IPS-18c (cell line): ENCODE measurements around the gene TPM4.
A peak's percentile ranks its signal among the peaks of the same experiment; 100 is the strongest.

Source experiments
- H3K4me3 ChIP-seq: 2 replicates; pipeline ENCODE4 v1.7.0; 2013; ENCODE audit warnings: low read depth, mild to moderate bottlenecking, low read length, moderate library complexity; ENCODE audit not compliant: insufficient read depth
- H3K9me3 ChIP-seq: one replicate; pipeline ENCODE4 v1.6.1; 2013; ENCODE audit warnings: mild to moderate bottlenecking, low read length, moderate library complexity; ENCODE audit not compliant: control insufficient read depth, insufficient read depth

The TPM4 gene

DNA sequence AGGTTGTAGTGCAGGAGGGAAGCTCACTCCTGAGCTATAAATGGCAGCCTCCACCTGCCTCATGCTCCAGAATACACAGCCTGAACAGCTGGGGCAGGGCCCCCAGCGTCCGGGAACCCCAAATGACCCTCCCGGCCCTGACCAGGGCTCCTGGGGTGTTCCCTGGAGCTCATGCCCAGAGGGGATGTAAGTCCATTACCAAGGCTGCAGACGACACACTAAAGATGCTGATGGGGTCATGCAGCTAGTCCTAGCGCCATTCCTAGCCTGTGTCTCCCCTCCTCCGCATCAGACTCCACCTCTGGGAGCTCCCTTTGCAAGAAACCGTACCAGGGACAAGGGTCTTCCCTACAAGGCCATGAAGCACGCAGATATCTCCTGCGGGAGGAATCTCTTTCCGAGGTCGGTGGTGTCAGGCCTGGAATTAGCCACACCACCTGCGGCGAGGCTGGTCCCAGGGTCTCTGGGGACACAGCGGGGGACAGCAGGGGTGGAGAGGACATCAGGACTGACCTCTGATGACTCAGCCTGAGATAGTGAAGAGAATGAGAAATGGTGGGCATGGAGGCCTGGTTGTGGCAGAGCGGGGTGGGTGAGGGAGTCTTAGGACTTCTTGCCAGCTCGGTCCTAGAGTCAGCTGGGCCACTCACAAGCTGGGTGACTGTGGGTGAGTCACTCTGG is 11.9 kb upstream of the TPM4 start:
- H3K9me3 ChIP-seq, result peaks cover 2% of the 10 kb centered on the region
- no peak overlapping the region for H3K4me3 ChIP-seq

GRCh38 chr19:16066611-16067104 is 9.6 kb upstream of the TPM4 start:
- no peak overlapping the region for H3K4me3 ChIP-seq
- peaks cover 2% of the 10 kb centered on the region for H3K9me3 ChIP-seq

GRCh38 chr19:16067205-16067938 is 8.9 kb upstream of the TPM4 start:
- Histone ChIP-seq H3K4me3 (no peak overlapping the region), H3K9me3 (peaks cover 2% of the 10 kb centered on the region)

- no peak overlapping the region for H3K4me3 ChIP-seq
- peaks cover 2% of the 10 kb centered on the region for H3K9me3 ChIP-seq
Measured at GRCh38 chr19:16068696-16069259, 7.5 kb upstream of the TPM4 start.

DNA sequence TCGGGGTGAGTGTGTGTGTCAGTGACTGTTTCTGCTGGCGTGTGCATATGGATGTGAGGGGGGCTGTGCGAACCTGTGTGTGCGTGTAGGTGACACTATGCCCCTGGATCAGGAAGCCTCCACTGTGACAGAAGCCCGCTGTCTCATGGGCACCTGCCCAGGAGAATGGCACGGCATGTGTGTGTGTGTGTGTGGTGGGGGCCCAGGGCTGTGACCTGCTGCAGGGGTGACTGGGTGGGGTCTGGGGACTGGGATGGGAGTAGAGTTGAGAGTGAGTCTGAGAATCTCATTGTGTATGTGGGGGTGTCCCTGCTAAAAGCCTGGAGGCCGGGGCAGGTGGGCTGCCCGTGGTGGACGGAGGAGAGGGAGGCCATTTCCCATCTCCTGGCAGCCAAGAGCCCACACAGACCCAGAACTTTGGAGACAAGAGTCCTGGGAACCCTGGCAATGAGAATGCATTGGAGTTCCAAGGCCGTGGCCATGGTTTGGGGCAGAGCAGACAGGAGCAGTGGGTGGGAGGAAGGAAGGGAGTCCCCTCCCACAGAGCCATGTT is 6.4 kb upstream of the TPM4 start:
- Histone ChIP-seq H3K4me3 (no peak overlapping the region), H3K9me3 (peaks cover 2% of the 10 kb centered on the region)

DNA sequence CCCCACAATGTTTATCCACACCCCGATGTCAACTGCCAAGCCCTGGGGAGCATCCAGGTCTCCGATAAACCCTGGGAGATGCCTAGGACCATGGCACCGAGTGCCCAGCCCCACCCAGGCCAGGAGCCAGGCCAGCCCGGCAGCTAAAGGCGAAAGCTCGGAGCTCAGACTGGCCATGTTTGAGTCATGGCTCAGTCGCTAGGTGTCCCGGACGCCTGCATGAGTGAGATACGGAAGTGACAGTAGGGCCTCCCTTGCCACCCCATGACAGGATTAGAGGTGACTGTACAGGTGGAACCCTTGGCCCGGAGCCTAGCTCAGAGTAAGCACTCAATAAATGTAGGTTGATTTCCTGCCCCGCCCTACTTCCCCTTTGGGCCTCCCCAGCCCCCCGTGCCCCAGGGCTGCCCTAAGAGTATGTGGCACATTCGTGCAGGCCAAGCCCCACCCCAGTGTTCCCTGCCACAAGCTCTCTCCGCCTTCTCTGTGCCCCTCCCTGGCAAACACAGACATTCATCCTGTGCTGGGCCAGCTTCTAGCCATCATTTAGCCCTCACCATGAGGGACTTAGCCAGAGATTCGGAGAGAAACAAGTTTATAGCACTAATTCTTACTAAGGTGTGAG is 5.8 kb upstream of the TPM4 start:
- H3K9me3 ChIP-seq, result peaks cover 2% of the 10 kb centered on the region
- H3K4me3 ChIP-seq, result no peak overlapping the region

- peaks cover 2% of the 10 kb centered on the region for H3K9me3 ChIP-seq
- no peak overlapping the region for H3K4me3 ChIP-seq
Measured at GRCh38 chr19:16071072-16071691, 5.1 kb upstream of the TPM4 start.

GRCh38 chr19:16073481-16073880 is 2.8 kb upstream of the TPM4 start:
- Histone ChIP-seq H3K4me3 (no peak overlapping the region), H3K9me3 (peaks cover 4% of the 10 kb centered on the region)

DNA sequence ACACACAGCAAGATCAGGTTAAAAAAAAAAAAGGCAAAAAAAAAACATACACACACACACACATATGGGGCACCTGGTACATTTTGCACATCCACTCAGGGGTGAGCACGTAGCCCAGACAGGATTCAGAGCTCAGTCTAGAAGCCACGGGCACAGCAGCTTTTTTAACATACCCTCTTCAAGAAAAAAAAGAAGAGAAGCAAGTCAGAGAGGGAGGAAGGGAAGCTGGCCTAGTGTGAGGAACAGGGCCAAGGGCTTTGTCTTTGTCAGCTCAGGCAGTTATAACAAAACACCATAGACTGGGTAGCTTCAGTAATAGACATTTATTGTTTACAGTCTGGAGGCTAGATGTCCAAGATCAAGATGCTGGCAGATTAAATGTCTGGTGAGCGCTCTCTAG is 2.3 kb upstream of the TPM4 start:
- H3K9me3 ChIP-seq, result peaks cover 2% of the 10 kb centered on the region
- H3K4me3 ChIP-seq, result no peak overlapping the region

GRCh38 chr19:16074488-16075365 is 1.6 kb upstream of the TPM4 start:
- Histone ChIP-seq H3K9me3 (peaks cover 2% of the 10 kb centered on the region), H3K4me3 (no peak overlapping the region)

DNA sequence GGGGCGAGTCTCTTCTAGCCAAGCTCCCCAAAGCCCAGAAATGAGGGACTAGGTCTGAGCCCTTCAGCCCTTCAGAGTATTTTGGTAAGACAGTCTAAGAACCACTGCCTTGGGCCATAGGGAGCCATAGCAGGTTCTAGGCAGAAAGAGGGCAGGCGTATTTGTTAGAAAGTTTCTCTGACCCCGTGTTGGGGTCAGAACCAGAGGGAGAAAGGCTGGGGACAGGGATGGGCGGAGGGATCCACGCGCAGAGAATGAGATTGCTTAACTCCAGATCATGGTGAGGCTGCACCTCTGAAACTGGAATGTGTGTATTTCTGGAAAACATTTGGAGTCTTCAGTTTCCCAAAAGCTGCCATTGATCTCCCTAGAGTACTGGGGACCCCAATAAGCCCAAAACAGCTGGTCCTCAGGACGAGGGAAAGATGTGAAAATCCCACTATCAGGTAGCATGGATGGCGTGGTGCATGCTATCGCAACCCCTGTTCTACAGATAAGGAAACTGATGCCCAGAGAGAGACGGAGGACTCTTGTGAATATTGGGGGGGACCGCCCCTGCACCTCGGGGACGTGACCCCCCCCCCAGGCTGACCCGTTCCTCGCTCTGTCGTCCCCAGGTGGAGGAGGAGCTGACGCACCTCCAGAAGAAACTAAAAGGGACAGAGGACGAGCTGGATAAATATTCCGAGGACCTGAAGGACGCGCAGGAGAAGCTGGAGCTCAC is 703 bp upstream of the TPM4 start:
- Histone ChIP-seq H3K4me3 (peak overlapping the region; percentile 89), H3K9me3 (peaks cover 2% of the 10 kb centered on the region)

GRCh38 chr19:16076958-16077611 is 790 bp downstream of the TPM4 start:
- H3K9me3 ChIP-seq, result peaks cover 2% of the 10 kb centered on the region
- peak overlapping the region; percentile 89 for H3K4me3 ChIP-seq

DNA sequence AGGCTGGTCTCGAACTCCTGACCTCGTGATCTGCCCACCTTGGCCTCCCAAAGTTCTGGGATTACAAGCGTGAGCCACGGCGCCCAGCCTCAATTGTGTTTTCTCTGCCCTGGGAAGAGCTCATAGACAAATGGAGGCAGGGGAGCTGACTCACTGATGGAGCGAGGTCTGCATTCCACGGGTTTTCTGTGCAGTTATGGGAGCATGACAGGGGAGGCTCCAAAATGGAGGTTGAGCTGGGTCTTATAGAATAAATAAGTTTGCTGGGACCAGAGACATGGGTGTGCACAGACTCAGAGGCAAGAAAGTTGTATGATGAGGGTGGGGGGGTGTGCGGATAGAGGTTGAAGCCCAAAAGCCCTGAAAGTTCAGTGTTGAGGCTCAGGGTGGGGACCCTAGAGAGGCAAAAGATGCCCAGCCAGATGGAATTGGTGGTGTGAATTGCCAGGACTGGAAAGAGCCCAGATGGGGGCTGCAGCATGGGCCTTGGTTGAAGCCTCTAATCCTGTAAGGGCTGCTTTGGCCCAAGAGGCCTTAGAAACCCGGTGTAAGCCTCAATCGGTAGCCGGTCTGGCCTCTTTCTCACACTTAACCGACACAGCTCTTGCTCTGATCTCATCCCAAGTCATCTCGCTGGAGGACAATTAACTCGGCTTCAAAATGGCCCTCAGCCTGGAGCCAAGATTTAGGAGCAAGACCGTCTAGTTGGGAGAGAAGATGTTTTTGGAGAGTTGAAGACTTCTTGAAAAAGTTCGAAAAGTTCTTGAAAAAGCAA is 1.9 kb downstream of the TPM4 start:
- Histone ChIP-seq H3K4me3 (peak overlapping the region; percentile 89), H3K9me3 (peaks cover 2% of the 10 kb centered on the region)

GRCh38 chr19:16078759-16079707 is 2.7 kb downstream of the TPM4 start:
- Histone ChIP-seq H3K4me3 (peak overlapping the region; percentile 89; the same call in 1 of the 2 replicates), H3K9me3 (peaks cover 2% of the 10 kb centered on the region)
